ENCODE results near the gene SENP8.

Gene SENP8

GRCh38 chr15:72176159-72176558 lies 58.0 kb downstream of the SENP8 start:
- no peak for DNase-seq

DNA sequence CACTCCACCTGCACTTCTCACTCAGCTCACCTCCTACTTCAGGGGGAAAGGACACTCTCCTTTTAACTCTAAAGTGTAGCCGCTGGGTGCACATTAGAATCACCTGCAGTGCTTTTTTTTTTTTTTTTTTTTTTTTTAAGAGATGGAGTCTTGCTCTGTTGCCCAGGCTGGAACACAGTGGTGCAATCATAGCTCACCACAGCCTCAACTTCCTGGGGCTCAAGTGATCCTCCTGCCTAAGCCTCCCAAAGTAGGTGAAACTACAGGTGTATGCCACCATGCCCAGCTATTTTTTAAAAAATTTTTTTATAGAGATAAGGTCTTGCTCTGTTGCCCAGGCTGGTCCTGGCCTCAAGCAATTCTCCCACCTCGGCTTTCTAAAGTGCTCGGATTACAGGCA lies 58.5 kb downstream of the SENP8 start:
- no peak for DNase-seq

- DNase-seq: no peak
Measured at GRCh38 chr15:72178976-72179585, 60.9 kb downstream of the SENP8 start.

- no peak for DNase-seq
Measured at GRCh38 chr15:72179950-72180581, 61.9 kb downstream of the SENP8 start.

GRCh38 chr15:72180761-72181324 lies 62.6 kb downstream of the SENP8 start:
- no peak for DNase-seq

DNA sequence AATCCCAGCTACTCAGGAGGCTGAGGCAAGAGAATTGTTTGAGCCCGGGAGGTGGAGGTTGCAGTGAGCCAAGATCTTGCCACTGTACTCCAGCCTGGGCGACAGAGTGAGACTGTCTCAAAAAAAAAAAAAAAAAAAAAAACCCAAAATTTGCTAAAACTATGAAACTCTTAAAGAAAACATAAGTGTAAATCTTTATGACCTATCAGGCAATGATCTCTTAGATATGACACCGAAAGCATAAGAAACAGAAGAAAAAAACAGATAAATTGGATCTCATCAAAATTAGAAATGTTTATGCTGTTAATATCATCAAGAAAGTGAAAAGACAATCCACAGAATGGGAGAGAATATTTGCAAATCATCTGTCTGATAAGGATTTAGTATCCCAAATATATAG lies 64.0 kb downstream of the SENP8 start:
- no peak for DNase-seq

DNA sequence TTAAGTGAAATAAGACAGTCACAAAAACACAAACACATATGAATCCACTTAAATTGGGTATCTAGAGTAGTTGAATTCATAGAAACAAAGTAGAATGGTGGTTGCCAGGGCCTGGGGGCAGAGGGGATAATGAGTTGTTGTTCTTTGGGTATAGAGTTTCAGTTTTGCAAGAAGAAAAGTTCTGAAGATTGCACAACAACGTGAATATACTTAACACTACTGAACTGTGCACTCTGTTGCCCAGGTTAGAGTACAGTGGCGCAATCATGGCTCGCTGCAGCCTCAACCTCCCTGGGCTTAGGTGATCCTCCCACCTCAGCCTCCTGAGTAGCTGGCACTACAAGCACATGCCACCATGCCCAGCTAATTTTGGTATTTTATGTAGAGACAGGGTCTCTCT lies 64.5 kb downstream of the SENP8 start:
- DNase-seq: no peak

DNA sequence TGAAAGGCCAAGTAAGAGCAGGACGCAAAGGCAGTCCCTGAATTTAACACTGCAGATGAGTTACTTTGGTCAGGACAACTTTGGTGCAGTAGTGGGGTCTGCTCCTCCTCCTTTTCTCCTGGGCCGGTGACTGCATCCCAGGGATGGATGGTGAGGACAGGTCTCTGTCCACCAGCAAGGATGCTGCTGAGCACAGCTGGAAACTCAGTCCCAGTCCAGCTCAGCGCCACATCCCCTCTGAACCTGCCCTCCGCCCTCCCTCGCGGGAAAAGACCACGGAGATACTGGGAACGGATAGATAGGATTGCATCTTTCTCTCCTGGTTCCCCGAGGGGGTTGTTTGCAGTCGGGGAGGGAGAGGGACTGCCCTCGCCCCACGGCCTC lies 65.6 kb downstream of the SENP8 start:
- DNase-seq: no peak

DNA sequence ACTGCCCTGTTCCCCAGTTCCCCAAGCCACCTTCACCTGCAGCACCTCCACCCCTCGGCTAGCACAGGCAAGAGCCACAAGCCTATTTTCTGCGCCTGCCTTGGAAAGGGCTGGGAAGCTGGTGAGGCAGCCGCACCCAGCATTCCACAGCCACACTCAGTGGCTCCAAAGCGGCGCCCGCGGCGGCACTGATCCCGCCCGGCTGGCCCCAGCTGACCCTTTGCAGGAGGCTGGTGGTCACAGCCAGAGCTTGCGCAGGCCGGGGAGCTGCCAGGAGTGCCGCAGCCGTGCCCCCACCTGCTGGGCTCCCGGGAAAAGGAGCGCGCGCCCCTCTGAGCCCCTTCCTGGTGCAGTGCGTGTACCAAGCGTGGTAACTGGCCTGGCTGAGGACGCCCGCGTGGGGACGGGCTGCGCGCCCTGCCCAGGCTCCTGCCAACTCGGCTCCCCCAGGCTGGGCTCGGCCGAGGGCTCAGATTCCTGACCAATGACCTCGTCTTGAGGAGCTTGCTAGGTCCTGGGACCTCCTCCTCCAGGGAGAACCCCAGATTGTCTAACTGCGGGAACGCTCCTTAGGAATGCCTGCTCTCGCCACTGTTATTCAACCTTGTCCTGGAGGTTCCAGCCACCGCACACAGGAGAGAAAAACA lies 66.1 kb downstream of the SENP8 start:
- no peak for DNase-seq

- DNase-seq: no peak
Measured at GRCh38 chr15:72189250-72189902, 71.2 kb downstream of the SENP8 start.

GRCh38 chr15:72192416-72192815 lies 74.2 kb downstream of the SENP8 start:
- DNase-seq: no peak

All from NCI-H2081 treated with DMSO at 0.1 percent for 48 hours (cell line).